Measurements from ENCODE around the gene TP63.

The TP63 gene

GRCh38 chr3:189778340-189778950, 147.3 kb downstream of the TP63 start:
- TF ChIP-seq YY1 (IDR thresholded peaks at IDR 0.05; ENCODE audit: low read depth) (no peak), EGR1 (IDR thresholded peaks at IDR 0.05) (no peak), CEBPB (IDR thresholded peaks at IDR 0.05) (no peak), TCF12 (IDR thresholded peaks at IDR 0.05; ENCODE audit: low read depth) (no peak), USF1 (IDR thresholded peaks at IDR 0.05) (no peak), MAX (IDR thresholded peaks at IDR 0.05) (no peak), CREB1 (IDR thresholded peaks at IDR 0.05; ENCODE audit: low read depth) (no peak), REST (IDR thresholded peaks at IDR 0.05; ENCODE audit: low read depth) (no peak), TEAD4 (IDR thresholded peaks at IDR 0.05) (no peak), FOXM1 (IDR thresholded peaks at IDR 0.05; ENCODE audit: borderline replicate concordance, low read depth) (no peak)

- TF ChIP-seq EGR1 (IDR thresholded peaks at IDR 0.05) (no peak), NFIC (IDR thresholded peaks at IDR 0.05) (no peak), TEAD4 (IDR thresholded peaks at IDR 0.05) (no peak), USF1 (IDR thresholded peaks at IDR 0.05) (no peak), CREB1 (IDR thresholded peaks at IDR 0.05; ENCODE audit: low read depth) (no peak), TCF12 (IDR thresholded peaks at IDR 0.05; ENCODE audit: low read depth) (no peak), YY1 (IDR thresholded peaks at IDR 0.05; ENCODE audit: low read depth) (no peak), CEBPB (IDR thresholded peaks at IDR 0.05) (no peak), MAX (IDR thresholded peaks at IDR 0.05) (no peak), ZBTB7A (IDR thresholded peaks at IDR 0.05; ENCODE audit: low read depth) (no peak), FOXM1 (IDR thresholded peaks at IDR 0.05; ENCODE audit: borderline replicate concordance, low read depth) (no peak), RAD21 (IDR thresholded peaks at IDR 0.05; ENCODE audit: low read depth) (no peak), REST (IDR thresholded peaks at IDR 0.05; ENCODE audit: low read depth) (no peak)
Measured at GRCh38 chr3:189779166-189779565, 148.0 kb downstream of the TP63 start.

GRCh38 chr3:189780546-189781270, 149.5 kb downstream of the TP63 start:
- TF ChIP-seq CREB1 (IDR thresholded peaks at IDR 0.05; ENCODE audit: low read depth): no peak
- TF ChIP-seq TEAD4 (IDR thresholded peaks at IDR 0.05): no peak
- no peak for TF ChIP-seq ZBTB7A (IDR thresholded peaks at IDR 0.05; ENCODE audit: low read depth)
- no peak for TF ChIP-seq TAF1 (IDR thresholded peaks at IDR 0.05; ENCODE audit: low read depth)
- TF ChIP-seq MAX (IDR thresholded peaks at IDR 0.05): no peak
- no peak for TF ChIP-seq CEBPB (IDR thresholded peaks at IDR 0.05)
- TF ChIP-seq YY1 (IDR thresholded peaks at IDR 0.05; ENCODE audit: low read depth): no peak
- TF ChIP-seq EGR1 (IDR thresholded peaks at IDR 0.05): no peak
- TF ChIP-seq RAD21 (IDR thresholded peaks at IDR 0.05; ENCODE audit: low read depth): no peak
- no peak for TF ChIP-seq EP300 (IDR thresholded peaks at IDR 0.05; ENCODE audit: borderline replicate concordance)
- no peak for TF ChIP-seq NFIC (IDR thresholded peaks at IDR 0.05)
- no peak for TF ChIP-seq USF1 (IDR thresholded peaks at IDR 0.05)
- TF ChIP-seq TCF12 (IDR thresholded peaks at IDR 0.05; ENCODE audit: low read depth): no peak
- no peak for TF ChIP-seq REST (IDR thresholded peaks at IDR 0.05; ENCODE audit: low read depth)
- TF ChIP-seq FOXM1 (IDR thresholded peaks at IDR 0.05; ENCODE audit: borderline replicate concordance, low read depth): no peak
